Panc1 (cell line): Measurements from ENCODE around the gene MAP1B. TPM values are rescaled to one million over a fixed set of nuclear protein-coding genes. Genes with fewer than 3 reads are reported as not detected.

Source experiments
- ATAC-seq: fragments of 200-7000 bp; cut with Tn5 transposase; 2 replicates; pipeline ENCODE4 v1.9.1; 2020; ENCODE audit warnings: mild to moderate bottlenecking, moderate library complexity
- BruUV-seq: library from RNA; stranded (reverse); fragments of 400-500 nt; replicated peaks from 2 replicates; lab custom pipeline; 2021; lab: Mats Ljungman, UMichigan
- CTCF ChIA-PET: fragments of 300-600 bp; sonication (Branson Sonifier 250); formaldehyde crosslinking; loops from one replicate; lab custom pipeline; 2022; ENCODE audit warnings: antibody characterized with exemption; lab: Charles Lee
- POLR2A ChIA-PET: fragments of 300-600 bp; sonication (Branson Sonifier 250); formaldehyde crosslinking; loops from one replicate; lab custom pipeline; 2022; ENCODE audit warnings: antibody characterized with exemption; lab: Charles Lee
- DNase-seq: peaks from one replicate; pipeline ENCODE4 v3.0.0-alpha.2; 2010; ENCODE audit warnings: low read depth, low spot score
- H3K27ac ChIP-seq: 2 replicates; pipeline ENCODE4 v1.5.1; 2011; ENCODE audit warnings: mild to moderate bottlenecking, low read length, inconsistent platforms
- H3K27me3 ChIP-seq: fragments of 200-500 bp; sonication (Bioruptor generic); 2 replicates; pipeline ENCODE4 v1.6.0; 2014; ENCODE audit warnings: low read length, inconsistent platforms; ENCODE audit not compliant: control insufficient read depth, insufficient read depth
- H3K36me3 ChIP-seq: fragments of 200-500 bp; sonication (Bioruptor generic); 2 replicates; pipeline ENCODE4 v1.5.1; 2014; ENCODE audit warnings: inconsistent platforms, mild to moderate bottlenecking, low read length, moderate library complexity; ENCODE audit not compliant: control insufficient read depth, insufficient read depth
- H3K4me1 ChIP-seq: 2 replicates; pipeline ENCODE4 v1.5.1; 2011; ENCODE audit warnings: inconsistent platforms, mild to moderate bottlenecking, low read length, moderate library complexity; ENCODE audit not compliant: control insufficient read depth, insufficient read depth
- H3K4me3 ChIP-seq, 2 experiments: 2 replicates each; pipeline ENCODE4 v1.5.1; 2011 to 2012; ENCODE audit warnings: low read depth in 2 of 2, low read length in 2 of 2, mild to moderate bottlenecking in 2 of 2, inconsistent platforms in 1 of 2, moderate library complexity in 1 of 2
- H3K9me3 ChIP-seq: fragments of 200-500 bp; sonication (Bioruptor generic); 2 replicates; pipeline ENCODE4 v1.5.1; 2014; ENCODE audit warnings: low read depth, mild to moderate bottlenecking, inconsistent platforms, low read length, moderate library complexity; ENCODE audit not compliant: control insufficient read depth, insufficient read depth
- POLR2AphosphoS5 ChIP-seq: IDR thresholded peaks from 2 replicates; pipeline ENCODE4 v1.6.1; 2012; ENCODE audit warnings: mild to moderate bottlenecking, low read depth, low read length, moderate library complexity
- SIN3A ChIP-seq: IDR thresholded peaks from 2 replicates; pipeline ENCODE4 v1.6.1; 2012; ENCODE audit warnings: low read depth, mild to moderate bottlenecking, low read length, moderate library complexity, borderline replicate concordance; ENCODE audit not compliant: insufficient read depth
- TCF7L2 ChIP-seq: IDR thresholded peaks from 2 replicates; pipeline ENCODE4 v1.6.1; 2011; ENCODE audit warnings: mild to moderate bottlenecking, low read depth, low read length, inconsistent platforms
- in situ Hi-C: cut with HindIII; loops from 2 replicates; pipeline ENCODE4 v1.10.0; 2016; ENCODE audit warnings: low sequenced_read_pairs, low pct_unique_long_range_greater_than_20kb
- intact Hi-C: fragments of 100-400 bp; cut with micrococcal nuclease; formaldehyde crosslinking; loops from one replicate; pipeline ENCODE4 v1.10.0; 2022; ENCODE audit not compliant: unreplicated experiment
- total RNA-seq: library from RNA; stranded (reverse); gene quantifications from one replicate; pipeline ENCODE4 v1.2.1, GENCODE V29; 2021; ENCODE audit not compliant: unreplicated experiment
- TF ChIP-seq, protein P1 (sequence below), 2 experiments: IDR thresholded peaks; 2 replicates each; pipeline ENCODE4 v1.6.1; 2011 to 2012; ENCODE audit warnings: low read depth in 2 of 2, control low read depth in 1 of 2, low read length in 1 of 2, mild to moderate bottlenecking in 1 of 2, moderate library complexity in 1 of 2; ENCODE audit not compliant: insufficient read depth in 1 of 2
- TF ChIP-seq, protein P2 (sequence below): fragments of 450-650 bp; IDR thresholded peaks from 2 replicates; pipeline ENCODE4 v1.5.1; 2017; ENCODE audit warnings: mild to moderate bottlenecking

MAP1B gene
- total RNA-seq, 1 experiment from 2014 or later = 82.3 TPM

DNA sequence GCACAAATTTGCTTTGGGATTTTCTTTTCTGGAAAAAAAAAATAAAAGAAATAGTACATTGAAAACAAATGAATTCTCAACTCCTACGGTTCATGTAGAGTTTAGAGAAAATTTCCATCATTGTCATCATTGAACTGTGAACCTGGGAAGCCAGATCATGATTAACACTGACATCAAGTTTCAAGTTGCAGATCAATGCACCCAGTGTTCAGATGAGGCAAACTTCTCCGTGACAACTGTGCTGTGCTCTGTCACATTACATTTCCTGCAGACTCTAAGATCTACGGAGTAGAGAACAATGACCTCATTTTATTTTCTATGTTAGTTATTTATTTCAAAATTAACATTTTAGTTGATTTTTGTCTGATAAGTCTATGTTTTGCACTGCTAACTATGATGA is 99.7 kb downstream of the MAP1B start:
- H3K27ac ChIP-seq = no peak overlapping the region
- no peaks in the 10 kb centered on the region for H3K9me3 ChIP-seq
- no peak for DNase-seq
- peaks cover 6% of the 10 kb centered on the region; the same call in 1 of the 2 replicates for H3K36me3 ChIP-seq
- no TSS peak for BruUV-seq
- in situ Hi-C loops (no loop called here), intact Hi-C loops (no loop called here)
- ChIA-PET CTCF (no interaction called here), POLR2A (interaction anchor here (0.7 kb wide), 1 partner anchor 129 kb away, joined by 7 read pairs; no protein-coding TSS in a partner anchor)
- no peaks in the 10 kb centered on the region for H3K4me1 ChIP-seq
- no peak for TF ChIP-seq POLR2AphosphoS5
- TF ChIP-seq, protein P1, sequence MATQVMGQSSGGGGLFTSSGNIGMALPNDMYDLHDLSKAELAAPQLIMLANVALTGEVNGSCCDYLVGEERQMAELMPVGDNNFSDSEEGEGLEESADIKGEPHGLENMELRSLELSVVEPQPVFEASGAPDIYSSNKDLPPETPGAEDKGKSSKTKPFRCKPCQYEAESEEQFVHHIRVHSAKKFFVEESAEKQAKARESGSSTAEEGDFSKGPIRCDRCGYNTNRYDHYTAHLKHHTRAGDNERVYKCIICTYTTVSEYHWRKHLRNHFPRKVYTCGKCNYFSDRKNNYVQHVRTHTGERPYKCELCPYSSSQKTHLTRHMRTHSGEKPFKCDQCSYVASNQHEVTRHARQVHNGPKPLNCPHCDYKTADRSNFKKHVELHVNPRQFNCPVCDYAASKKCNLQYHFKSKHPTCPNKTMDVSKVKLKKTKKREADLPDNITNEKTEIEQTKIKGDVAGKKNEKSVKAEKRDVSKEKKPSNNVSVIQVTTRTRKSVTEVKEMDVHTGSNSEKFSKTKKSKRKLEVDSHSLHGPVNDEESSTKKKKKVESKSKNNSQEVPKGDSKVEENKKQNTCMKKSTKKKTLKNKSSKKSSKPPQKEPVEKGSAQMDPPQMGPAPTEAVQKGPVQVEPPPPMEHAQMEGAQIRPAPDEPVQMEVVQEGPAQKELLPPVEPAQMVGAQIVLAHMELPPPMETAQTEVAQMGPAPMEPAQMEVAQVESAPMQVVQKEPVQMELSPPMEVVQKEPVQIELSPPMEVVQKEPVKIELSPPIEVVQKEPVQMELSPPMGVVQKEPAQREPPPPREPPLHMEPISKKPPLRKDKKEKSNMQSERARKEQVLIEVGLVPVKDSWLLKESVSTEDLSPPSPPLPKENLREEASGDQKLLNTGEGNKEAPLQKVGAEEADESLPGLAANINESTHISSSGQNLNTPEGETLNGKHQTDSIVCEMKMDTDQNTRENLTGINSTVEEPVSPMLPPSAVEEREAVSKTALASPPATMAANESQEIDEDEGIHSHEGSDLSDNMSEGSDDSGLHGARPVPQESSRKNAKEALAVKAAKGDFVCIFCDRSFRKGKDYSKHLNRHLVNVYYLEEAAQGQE (IDR thresholded peaks at IDR 0.05; ENCODE audit: insufficient read depth in 1 of 2, low read depth in 2 of 2, low read length in 1 of 2) = no peak
- no peak for TF ChIP-seq TCF7L2
- TF ChIP-seq, protein P2, sequence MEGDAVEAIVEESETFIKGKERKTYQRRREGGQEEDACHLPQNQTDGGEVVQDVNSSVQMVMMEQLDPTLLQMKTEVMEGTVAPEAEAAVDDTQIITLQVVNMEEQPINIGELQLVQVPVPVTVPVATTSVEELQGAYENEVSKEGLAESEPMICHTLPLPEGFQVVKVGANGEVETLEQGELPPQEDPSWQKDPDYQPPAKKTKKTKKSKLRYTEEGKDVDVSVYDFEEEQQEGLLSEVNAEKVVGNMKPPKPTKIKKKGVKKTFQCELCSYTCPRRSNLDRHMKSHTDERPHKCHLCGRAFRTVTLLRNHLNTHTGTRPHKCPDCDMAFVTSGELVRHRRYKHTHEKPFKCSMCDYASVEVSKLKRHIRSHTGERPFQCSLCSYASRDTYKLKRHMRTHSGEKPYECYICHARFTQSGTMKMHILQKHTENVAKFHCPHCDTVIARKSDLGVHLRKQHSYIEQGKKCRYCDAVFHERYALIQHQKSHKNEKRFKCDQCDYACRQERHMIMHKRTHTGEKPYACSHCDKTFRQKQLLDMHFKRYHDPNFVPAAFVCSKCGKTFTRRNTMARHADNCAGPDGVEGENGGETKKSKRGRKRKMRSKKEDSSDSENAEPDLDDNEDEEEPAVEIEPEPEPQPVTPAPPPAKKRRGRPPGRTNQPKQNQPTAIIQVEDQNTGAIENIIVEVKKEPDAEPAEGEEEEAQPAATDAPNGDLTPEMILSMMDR = no peak
- TF ChIP-seq SIN3A = no peak
- no peak for ATAC-seq
- H3K4me3 ChIP-seq = no peak overlapping the region
- H3K27me3 ChIP-seq = no peaks in the 10 kb centered on the region

DNA sequence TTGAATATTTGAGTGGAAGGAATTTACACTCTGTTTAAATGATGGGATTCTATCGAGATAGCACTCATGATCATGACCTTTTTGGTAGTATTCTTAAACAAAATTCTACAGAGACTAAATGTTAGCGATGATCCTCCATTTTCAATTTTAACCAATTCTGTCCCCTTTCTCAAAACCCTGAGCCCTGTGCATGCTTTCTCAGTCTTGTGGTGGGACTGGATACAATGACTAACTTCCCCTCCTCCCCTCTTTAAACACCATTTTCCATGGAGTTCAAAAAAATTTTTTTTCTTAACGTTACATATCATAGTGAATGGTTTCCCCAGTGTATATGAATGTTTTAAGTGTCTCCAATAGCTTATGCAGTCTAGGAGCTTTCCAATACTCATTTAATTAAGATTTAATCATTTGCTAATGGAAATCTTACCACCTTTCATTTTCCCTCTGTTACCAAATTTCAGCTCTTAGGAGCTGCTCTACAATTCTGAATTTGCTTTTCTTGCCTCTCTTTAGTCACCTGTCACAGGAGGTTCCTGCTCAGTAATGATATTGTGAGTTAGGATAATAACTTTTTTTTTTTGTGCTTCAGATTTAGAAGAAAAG is 101.2 kb downstream of the MAP1B start:
- no peaks in the 10 kb centered on the region for H3K4me1 ChIP-seq
- DNase-seq = no peak
- intact Hi-C loops = no loop called here
- H3K9me3 ChIP-seq = no peaks in the 10 kb centered on the region
- BruUV-seq = no TSS peak
- TF ChIP-seq SIN3A = no peak
- TF ChIP-seq TCF7L2 = no peak
- TF ChIP-seq, protein P2 = no peak
- no peak for TF ChIP-seq POLR2AphosphoS5
- TF ChIP-seq, protein P1 (IDR thresholded peaks at IDR 0.05; ENCODE audit: insufficient read depth in 1 of 2, low read depth in 2 of 2, low read length in 1 of 2) = no peak
- peaks cover 6% of the 10 kb centered on the region; the same call in 1 of the 2 replicates for H3K36me3 ChIP-seq
- H3K27ac ChIP-seq = no peak overlapping the region
- ChIA-PET CTCF (no interaction called here), POLR2A (no interaction called here)
- in situ Hi-C loops = no loop called here
- no peaks in the 10 kb centered on the region for H3K27me3 ChIP-seq
- no peak for ATAC-seq
- no peak overlapping the region for H3K4me3 ChIP-seq
